GM12872 (cell line): ENCODE data around the gene MT1X.

Experiments used
- CTCF ChIP-seq: IDR thresholded peaks from 3 replicates; pipeline ENCODE4 v1.5.1; 2011; ENCODE audit warnings: low read depth, mild to moderate bottlenecking, low read length, moderate library complexity; ENCODE audit not compliant: insufficient read depth

MT1X gene

GRCh38 chr16:56637814-56638750, 44.2 kb upstream of the MT1X start, which contains the start of gene MT1A:
TSS of gene MT1A (plus strand) at chr16:56638666. CDS start at chr16:56638739, 73 bp downstream.
- TF ChIP-seq CTCF: no peak

- no peak for TF ChIP-seq CTCF
Measured at GRCh38 chr16:56639045-56639444, 43.2 kb upstream of the MT1X start.

GRCh38 chr16:56640076-56640475, 42.2 kb upstream of the MT1X start:
- TF ChIP-seq CTCF: no peak

GRCh38 chr16:56641166-56641565, 41.1 kb upstream of the MT1X start:
- TF ChIP-seq CTCF: no peak

GRCh38 chr16:56643080-56643778, 39.0 kb upstream of the MT1X start:
- TF ChIP-seq CTCF: peak; percentile 20; the same call in 1 of the 3 replicates

- TF ChIP-seq CTCF: no peak
Measured at GRCh38 chr16:56643833-56644232, 38.4 kb upstream of the MT1X start.

- no peak for TF ChIP-seq CTCF
Measured at GRCh38 chr16:56645311-56645710, 37.0 kb upstream of the MT1X start.
